ENCODE results near the gene NDUFS2.

NDUFS2 gene

GRCh38 chr1:161196111-161196510 lies 6.1 kb upstream of the NDUFS2 start:
- DNase-seq (ENCODE audit: low read depth): no peak

DNA sequence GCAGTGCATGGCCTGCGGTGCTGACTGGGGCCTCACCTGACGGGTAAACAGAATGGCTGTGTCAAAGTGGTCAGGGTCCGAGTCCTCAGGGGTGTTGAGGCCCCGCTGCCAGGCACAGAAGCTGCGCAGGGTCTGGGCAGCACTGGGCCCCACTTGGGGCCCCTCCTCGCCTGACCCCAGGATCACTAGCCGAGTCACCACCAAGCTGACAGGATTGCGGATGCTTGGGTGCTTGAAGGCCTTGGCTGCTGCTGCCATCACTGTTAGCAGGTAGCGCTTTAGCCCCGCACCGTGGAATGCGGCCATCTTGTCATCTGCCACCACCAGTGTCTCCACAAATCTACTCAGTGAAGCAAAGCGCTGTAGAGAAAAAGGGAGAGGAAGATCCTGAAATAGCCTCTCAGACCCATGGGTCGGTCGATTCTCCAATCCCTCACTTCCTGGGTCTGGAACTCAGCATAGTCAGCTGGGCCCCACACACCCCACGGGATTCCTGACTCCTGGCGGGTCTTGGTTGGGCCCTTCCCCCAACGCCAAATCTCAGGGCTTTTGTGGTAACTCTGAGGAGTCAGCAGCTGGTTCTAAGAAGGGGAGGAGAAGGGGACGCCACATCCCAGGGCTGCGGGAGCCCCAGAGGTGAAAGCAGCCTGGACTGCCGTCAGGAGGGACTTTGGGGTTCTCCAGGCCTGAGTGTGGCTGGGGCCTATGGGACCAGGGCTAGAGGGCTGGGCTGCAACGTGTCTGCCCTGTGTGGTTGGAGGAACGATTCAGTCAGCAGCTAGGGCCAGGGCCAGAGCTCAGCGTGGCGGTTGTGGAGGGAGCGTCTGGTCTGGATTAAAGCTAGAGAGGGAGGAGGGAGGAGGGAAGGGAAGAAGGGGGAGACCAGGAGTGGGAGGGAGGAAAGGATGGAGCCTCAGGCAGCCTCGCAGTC lies 5.4 kb upstream of the NDUFS2 start:
- no peak for DNase-seq (ENCODE audit: low read depth)

DNA sequence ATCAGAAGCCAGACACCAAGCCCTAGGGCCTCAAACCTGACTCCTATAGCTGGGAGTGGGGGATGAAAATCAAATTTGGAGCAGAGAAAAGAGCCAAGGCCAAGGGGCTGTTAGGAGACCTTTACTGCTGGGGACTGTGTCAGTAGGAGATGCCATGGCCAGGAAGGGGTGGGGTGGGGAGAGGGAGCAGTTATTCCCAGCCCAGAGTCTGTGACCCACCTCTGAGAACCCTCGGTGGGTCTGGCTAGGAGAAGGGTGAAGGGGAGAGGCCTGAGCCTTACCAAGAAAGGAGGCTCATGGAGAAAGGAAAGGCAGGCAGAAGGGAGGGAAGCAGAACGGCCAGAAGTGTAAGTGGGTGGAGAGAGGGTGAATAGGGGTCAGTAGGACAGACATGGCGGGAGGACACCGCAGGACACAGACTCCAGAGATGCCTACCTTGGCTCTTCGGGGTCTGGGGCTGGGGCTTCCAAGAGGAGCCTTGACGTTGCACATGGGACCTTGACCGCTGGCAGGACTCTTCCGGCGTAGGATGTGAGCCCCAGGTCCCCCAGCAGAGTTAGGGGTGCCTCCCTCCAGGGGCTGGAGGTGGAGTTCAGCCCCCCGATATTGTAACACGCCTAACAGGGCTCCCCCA lies 4.5 kb upstream of the NDUFS2 start:
- DNase-seq (ENCODE audit: low read depth): no peak

DNA sequence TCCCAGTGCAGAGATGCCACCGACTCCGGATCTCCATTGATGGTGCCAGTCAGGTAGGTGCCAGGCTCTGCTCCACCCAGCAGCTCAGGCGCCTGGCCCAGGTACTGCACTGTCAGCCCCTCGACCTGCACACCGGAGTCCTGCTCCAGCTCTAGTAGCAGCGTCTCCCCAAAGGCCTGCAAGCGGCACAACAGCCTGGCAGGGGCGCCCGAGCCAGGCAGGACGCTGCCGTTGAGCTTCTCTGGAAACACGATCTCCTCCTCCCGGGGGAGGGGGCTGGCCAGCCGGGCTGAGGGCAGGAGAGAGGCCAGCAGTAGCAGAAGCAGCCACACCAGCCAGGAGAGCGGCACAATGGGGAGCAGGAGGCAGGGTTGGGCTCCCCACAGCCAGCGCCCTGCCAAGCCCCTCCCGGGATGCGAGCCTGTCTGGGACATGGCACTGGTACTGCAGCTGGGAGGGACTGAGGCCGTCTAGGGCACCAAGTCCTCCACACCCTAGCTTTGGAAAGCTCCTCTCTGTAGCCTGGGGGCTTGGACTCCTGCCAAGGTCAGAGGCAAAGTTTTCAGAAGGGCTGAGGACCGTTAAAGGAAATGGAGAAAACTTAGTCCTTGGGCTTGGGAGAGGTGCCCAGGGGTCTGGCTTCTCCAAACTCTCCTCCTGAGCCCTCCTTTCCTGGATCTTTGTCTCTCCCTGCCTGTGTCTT lies 3.8 kb upstream of the NDUFS2 start:
- DNase-seq (ENCODE audit: low read depth): no peak

- DNase-seq (ENCODE audit: low read depth): no peak
Observed at GRCh38 chr1:161198897-161199431, 3.2 kb upstream of the NDUFS2 start, which contains the start of gene ADAMTS4. Gene ADAMTS4, minus strand, starts transcription at chr1:161199054. Its CDS starts 427 bp downstream, at chr1:161198627.

GRCh38 chr1:161199506-161200139 lies 2.5 kb upstream of the NDUFS2 start:
- DNase-seq (ENCODE audit: low read depth): no peak

DNA sequence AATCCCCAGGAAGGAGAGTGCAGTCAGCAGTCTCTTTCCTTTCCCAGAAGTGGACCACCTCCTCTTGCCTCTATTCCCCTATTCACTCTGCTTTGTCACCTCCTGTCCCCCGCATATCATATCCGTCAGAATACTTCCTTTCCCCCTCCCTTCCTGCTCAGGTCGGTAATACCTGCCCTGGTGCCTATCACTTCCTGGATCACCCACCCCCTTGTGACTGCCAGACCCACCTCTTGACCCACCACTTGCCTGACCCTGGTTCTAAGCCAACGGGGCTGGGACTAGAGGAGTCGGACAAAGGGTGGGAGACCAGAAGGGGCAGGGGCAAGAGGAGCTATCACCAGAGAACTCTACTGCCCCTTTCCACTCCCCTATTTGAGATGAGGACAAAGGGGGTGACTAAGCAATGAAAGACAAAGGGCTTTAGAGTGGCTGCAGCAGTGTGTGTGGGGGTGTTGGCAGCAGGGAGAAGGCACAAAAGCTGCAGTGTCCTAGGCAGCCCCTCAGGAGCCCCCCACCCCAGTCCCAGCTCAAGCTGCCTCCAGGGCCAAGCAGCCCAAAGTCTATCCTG lies 1.7 kb upstream of the NDUFS2 start:
- no peak for DNase-seq (ENCODE audit: low read depth)

DNA sequence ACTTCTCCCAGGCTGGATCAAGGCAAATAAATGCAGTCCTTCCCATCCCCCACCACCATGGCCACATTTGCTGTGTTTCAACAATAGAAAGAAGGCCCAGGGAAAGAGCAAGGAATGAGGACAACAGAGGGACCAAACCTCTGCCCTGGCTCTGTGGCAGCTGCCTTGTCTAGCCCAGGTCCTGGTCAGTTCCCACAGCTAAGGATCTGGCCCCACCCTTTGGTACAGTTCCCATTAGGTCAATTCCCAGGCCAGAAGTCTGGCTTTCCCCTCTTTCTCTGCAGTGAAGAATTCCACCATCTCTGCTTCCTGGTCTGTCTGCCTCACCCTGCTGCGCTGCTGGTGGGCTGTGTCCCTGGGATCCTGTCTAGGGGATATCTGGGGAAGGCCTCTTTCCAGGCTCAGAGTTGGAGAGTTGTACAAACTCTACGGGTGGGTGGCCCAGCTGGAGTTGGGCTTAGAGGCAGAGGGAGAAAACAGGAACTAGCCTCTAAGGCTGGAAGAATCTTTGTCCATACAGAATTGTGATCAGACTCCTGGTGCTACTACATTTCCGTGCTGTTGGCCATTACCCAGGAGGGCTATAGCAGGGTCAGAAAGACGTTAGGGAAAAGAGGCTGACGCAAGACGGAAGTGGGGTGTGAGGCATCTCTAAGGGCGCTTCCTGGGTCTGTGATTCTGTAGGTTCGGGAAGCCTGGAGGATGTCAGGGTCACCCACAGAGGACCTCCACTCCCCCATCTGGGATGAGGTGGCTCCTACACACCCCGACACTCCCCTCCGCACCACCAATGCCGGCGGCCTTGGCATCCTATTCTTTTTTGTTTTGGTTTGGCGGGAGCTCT lies 953 bp upstream of the NDUFS2 start:
- no peak for DNase-seq (ENCODE audit: low read depth)

DNA sequence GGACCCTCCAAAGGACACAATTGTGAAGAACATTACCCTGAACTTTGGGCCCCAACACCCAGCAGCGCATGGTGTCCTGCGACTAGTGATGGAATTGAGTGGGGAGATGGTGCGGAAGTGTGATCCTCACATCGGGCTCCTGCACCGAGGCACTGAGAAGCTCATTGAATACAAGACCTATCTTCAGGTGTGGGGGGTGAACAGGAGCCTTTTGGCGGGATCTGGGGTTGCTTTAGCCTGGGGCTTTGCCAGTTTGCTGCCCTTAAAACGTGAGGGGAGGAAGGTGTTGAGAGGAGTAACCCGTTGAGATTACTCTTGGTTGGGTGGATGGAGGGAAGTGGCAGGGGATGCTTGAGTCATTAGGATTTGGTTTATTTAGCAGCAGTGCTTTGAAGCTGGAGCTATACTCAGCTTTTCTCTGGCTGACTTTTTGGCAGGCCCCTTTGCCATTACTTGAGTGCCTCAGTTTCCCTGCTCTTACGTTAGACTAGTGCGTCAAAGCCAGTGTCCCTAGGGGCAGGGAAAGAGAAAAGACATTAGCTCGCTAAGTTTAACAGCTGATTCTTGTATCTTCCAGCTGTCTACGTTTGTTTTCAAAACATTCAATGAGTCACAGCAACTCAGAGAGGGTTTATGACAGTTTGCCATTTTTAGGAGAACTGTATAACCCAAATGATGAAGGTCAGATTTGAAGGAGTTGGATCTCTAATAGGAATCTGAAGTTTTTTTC lies 4.4 kb downstream of the NDUFS2 start:
- no peak for DNase-seq (ENCODE audit: low read depth)

DNA sequence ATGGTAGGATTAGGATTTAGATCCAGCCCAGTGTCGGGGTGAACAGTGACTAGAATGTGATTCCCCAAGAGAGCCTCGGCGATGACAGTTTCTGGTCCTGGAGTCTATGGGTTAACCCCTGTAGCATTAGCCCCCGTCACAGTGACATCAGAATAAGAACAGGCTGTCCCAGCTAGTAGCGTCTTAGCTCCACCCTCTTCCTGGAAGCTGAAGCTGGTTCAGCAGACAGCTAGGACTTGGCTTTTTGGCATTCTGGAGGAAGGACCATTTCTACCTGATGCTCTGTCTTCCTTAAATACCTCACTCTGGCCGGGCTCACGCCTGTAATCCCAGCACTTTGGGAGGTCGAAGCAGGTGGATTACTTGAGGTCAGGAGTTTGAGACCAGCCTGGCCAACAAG lies 5.0 kb downstream of the NDUFS2 start:
- DNase-seq (ENCODE audit: low read depth): no peak

DNA sequence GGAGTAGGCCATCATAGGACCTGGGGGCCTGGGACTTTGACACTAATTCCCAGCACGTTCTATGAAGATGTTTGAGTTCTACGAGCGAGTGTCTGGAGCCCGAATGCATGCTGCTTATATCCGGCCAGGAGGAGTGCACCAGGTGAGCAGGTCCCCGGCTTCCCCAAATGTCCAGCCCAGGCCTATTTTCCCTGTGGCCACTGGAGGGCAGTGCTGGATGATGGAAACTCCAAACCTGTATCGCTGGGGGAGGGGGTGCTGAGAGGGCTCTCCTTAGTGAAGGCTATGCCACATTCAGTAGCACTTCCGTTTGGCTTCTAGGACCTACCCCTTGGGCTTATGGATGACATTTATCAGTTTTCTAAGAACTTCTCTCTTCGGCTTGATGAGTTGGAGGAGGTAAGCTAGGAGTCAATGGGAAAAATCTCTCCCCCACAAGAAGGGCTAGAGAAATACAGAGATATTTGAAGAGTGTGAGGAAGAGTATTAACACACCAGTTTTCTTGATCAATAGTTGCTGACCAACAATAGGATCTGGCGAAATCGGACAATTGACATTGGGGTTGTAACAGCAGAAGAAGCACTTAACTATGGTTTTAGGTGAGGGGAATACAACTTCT lies 7.7 kb downstream of the NDUFS2 start:
- peak; percentile 59 for DNase-seq (ENCODE audit: low read depth)

- no peak for DNase-seq (ENCODE audit: low read depth)
Observed at GRCh38 chr1:161214369-161214768, 12.2 kb downstream of the NDUFS2 start.

GRCh38 chr1:161215076-161215475 lies 12.9 kb downstream of the NDUFS2 start, which contains the start of gene FCER1G:
Gene FCER1G, plus strand, starts transcription at chr1:161215295. Its CDS starts 27 bp downstream, at chr1:161215322.
- DNase-seq (ENCODE audit: low read depth): no peak

GRCh38 chr1:161216945-161217712 lies 15.0 kb downstream of the NDUFS2 start:
- DNase-seq (ENCODE audit: low read depth): no peak

DNA sequence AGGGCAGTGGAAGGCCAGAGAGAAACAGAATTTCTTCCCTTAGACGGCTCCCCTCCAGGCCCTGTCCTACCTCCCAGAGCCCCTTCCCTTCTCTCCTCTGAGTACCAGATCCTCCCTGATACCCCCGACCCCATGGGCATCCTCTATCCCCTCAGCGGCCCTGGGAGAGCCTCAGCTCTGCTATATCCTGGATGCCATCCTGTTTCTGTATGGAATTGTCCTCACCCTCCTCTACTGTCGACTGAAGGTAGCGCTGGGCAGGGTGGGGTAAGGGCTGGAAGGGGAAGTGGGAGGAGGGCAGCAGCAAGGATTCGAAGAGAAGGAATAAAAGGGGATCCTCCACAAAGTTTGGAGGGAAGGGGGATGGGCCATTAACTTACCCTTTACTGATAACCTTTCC lies 15.7 kb downstream of the NDUFS2 start:
- no peak for DNase-seq (ENCODE audit: low read depth)

DNA sequence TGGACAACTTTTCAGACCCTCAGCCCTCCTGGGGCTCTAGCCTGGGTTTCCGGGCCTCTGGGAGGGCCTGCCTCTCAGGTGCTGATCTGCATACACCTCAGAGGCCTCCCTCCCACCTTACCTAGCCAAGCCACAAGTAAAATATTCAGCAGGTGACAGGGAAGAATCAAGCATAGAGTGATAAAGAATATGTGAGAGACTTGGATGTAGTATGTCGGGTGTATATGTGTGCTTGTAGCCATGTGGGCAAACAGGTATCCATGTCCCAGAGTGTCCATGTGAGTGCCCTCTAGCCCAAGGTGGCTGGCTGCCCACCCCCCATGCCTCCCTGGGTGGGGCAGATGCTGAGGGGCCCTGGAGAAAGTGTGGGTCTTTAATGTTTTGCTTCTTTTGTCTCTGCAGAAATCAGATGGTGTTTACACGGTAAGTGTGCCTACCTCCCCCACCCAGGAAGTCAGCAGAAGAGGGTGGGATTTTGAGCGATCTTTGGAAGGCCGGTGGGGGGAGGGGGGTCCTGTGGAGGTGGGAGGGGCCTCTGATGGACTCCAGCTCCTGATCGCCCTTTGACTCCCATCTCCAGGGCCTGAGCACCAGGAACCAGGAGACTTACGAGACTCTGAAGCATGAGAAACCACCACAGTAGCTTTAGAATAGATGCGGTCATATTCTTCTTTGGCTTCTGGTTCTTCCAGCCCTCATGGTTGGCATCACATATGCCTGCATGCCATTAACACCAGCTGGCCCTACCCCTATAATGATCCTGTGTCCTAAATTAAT lies 16.3 kb downstream of the NDUFS2 start:
- DNase-seq (ENCODE audit: low read depth): no peak

DNA sequence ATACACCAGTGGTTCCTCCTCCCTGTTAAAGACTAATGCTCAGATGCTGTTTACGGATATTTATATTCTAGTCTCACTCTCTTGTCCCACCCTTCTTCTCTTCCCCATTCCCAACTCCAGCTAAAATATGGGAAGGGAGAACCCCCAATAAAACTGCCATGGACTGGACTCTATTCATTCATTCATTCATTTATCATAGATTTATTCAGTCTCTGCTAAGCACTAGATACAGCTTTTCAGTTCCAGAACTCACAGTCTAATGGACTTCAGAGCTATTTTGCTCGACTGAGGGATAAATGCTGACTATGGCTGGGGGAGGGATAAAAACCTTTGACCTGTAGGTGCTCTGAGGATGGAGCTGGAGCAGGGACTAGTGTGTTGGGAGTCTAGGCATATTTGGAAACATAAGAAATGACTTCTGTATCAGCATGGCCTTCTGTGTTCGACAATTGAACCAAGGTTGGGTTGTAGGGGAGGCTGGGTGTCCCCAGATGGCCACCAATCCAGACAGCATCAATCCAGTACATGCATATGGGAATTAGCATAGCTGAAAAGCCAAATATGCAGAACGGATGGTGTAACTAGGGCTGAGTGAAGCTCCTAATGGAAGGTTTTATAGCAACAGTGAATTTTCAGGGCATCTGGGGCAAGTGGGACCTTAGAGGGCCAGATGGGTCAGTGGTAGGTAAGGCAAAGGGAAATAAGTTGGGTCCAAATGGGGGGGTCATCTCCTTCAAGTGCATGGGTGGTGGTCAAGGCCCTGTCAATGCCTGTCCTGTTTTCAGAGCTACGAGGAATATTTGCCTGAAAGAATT lies 17.1 kb downstream of the NDUFS2 start:
- no peak for DNase-seq (ENCODE audit: low read depth)

Data from activated T-helper 9 cell treated with anti-CD3 and anti-CD28 coated beads, Interleukin-2, amount 50 U/mL, for 16 hours (primary cell).